Measurements from ENCODE around the gene TGFB1. TPM values are rescaled to one million over a fixed set of nuclear protein-coding genes. Genes with fewer than 3 reads are reported as not detected.

The TGFB1 gene
- total and polyA plus RNA-seq, 2 of the 13 experiments (the other 11 are each of a cell fraction or from before 2014, with no cell fraction given), result 4.1 to 5.4 TPM

GRCh38 chr19:41339936-41340335, 13.8 kb downstream of the TGFB1 start:
- no peaks in the 10 kb centered on the region for H4K20me1 ChIP-seq (ENCODE audit: insufficient read depth, low read length)

More at GRCh38 chr19:41339936-41340335, 13.8 kb downstream of the TGFB1 start:
- ATAC-seq, result no peak
- H3K4me3 ChIP-seq (replicated peaks in 1 of 3; ENCODE audit: insufficient read depth in 1 of 3, low read depth in 2 of 3, low read length in 3 of 3), result no peak overlapping the region
- BruUV-seq (replicated peaks), result no TSS peak
- TF ChIP-seq THAP7 (CRISPR knock-in tag; IDR thresholded peaks at IDR 0.05), result no peak
- TF ChIP-seq PCBP2 (optimal IDR thresholded peaks at IDR 0.05; ENCODE audit: low read depth, low read length, poor library complexity, severe bottlenecking), result no peak
- TF ChIP-seq ZNF883 (CRISPR knock-in tag; IDR thresholded peaks at IDR 0.05; ENCODE audit: not compliant biosample characterization), result no peak
- TF ChIP-seq, protein P1, sequence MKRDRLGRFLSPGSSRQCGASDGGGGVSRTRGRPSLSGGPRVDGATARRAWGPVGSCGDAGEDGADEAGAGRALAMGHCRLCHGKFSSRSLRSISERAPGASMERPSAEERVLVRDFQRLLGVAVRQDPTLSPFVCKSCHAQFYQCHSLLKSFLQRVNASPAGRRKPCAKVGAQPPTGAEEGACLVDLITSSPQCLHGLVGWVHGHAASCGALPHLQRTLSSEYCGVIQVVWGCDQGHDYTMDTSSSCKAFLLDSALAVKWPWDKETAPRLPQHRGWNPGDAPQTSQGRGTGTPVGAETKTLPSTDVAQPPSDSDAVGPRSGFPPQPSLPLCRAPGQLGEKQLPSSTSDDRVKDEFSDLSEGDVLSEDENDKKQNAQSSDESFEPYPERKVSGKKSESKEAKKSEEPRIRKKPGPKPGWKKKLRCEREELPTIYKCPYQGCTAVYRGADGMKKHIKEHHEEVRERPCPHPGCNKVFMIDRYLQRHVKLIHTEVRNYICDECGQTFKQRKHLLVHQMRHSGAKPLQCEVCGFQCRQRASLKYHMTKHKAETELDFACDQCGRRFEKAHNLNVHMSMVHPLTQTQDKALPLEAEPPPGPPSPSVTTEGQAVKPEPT (CRISPR knock-in tag; IDR thresholded peaks at IDR 0.05; ENCODE audit: low read depth), result no peak
- no peak for TF ChIP-seq NR1H2 (CRISPR knock-in tag; IDR thresholded peaks at IDR 0.05; ENCODE audit: borderline replicate concordance, low read depth)
- TF ChIP-seq ETV5 (CRISPR knock-in tag; IDR thresholded peaks at IDR 0.05; ENCODE audit: borderline replicate concordance), result no peak
- no peak for TF ChIP-seq SIN3B (IDR thresholded peaks at IDR 0.05; ENCODE audit: low read length)
- no peak for TF ChIP-seq KDM2A (CRISPR knock-in tag; IDR thresholded peaks at IDR 0.05; ENCODE audit: borderline replicate concordance, low read depth)
- H3K4me2 ChIP-seq (ENCODE audit: low read depth, low read length), result no peak overlapping the region
- 99% methylated on average over 5 of the region's 5 CpGs for WGBS (ENCODE audit: low lambda C conversion rate)
- peaks cover 16 to 45% of the 10 kb centered on the region in 2 experiments for H3K36me3 ChIP-seq (replicated peaks in 1 of 2; ENCODE audit: control insufficient read depth in 1 of 2, insufficient read depth in 2 of 2, low read length in 2 of 2)
- no peaks in the 10 kb centered on the region for H3K4me1 ChIP-seq (ENCODE audit: insufficient read depth, low read length)
- H3K27ac ChIP-seq (ENCODE audit: extremely low read length, insufficient read depth, low read length), result no peak overlapping the region
- H3K27me3 ChIP-seq (ENCODE audit: control insufficient read depth in 1 of 2, insufficient read depth in 2 of 2, low read length in 2 of 2), result no peaks in the 10 kb centered on the region
- FAIRE-seq, result no peak
- H2AFZ ChIP-seq (ENCODE audit: low read length), result no peak overlapping the region
- intact Hi-C loops (cut with micrococcal nuclease; ENCODE audit: unreplicated experiment) (no loop called here), in situ Hi-C loops (cut with HindIII; ENCODE audit: extremely low pct_ligation_motif_present, low pct_unique_long_range_greater_than_20kb) (no loop called here)
- ChIA-PET CTCF (ENCODE audit: low intra/inter-chr PET ratio, low total read pairs) (no interaction called here), POLR2A (no interaction called here)
- no peak overlapping the region for H3K9ac ChIP-seq (ENCODE audit: insufficient read depth, low read depth, low read length)
- DNase-seq (ENCODE audit: low spot score), result no peak
- no peaks in the 10 kb centered on the region for H3K79me2 ChIP-seq (ENCODE audit: insufficient read depth, low read length)
- no peaks in the 10 kb centered on the region for H3K9me3 ChIP-seq (ENCODE audit: low read length)

All from HepG2 (cell line).